Neuron (in vitro differentiated cells): ENCODE data around the gene HAL.
A peak's percentile ranks its signal among the peaks of the same experiment; 100 is the strongest.

Source experiments
- H2AFZ ChIP-seq: one replicate; pipeline ENCODE4 v1.6.1; 2013; ENCODE audit warnings: low read depth, mild to moderate bottlenecking, inconsistent platforms, low read length, moderate library complexity
- H3K27me3 ChIP-seq: one replicate; pipeline ENCODE4 v1.6.1; 2013; ENCODE audit warnings: low read length; ENCODE audit not compliant: insufficient read depth
- H3K36me3 ChIP-seq: one replicate; pipeline ENCODE4 v1.6.1; 2013; ENCODE audit warnings: low read length; ENCODE audit not compliant: insufficient read depth
- H3K4me1 ChIP-seq: one replicate; pipeline ENCODE4 v1.6.1; 2013; ENCODE audit warnings: low read length; ENCODE audit not compliant: insufficient read depth
- H3K4me3 ChIP-seq: 2 replicates; pipeline ENCODE4 v1.5.1; 2013; ENCODE audit warnings: mild to moderate bottlenecking, low read length, moderate library complexity
- H3K9me3 ChIP-seq: one replicate; pipeline ENCODE4 v1.6.1; 2013; ENCODE audit warnings: low read length

Gene HAL

GRCh38 chr12:95956557-95957145 is 39.5 kb downstream of the HAL start:
- Histone ChIP-seq H3K4me3 (no peak overlapping the region), H3K36me3 (no peaks in the 10 kb centered on the region)

DNA sequence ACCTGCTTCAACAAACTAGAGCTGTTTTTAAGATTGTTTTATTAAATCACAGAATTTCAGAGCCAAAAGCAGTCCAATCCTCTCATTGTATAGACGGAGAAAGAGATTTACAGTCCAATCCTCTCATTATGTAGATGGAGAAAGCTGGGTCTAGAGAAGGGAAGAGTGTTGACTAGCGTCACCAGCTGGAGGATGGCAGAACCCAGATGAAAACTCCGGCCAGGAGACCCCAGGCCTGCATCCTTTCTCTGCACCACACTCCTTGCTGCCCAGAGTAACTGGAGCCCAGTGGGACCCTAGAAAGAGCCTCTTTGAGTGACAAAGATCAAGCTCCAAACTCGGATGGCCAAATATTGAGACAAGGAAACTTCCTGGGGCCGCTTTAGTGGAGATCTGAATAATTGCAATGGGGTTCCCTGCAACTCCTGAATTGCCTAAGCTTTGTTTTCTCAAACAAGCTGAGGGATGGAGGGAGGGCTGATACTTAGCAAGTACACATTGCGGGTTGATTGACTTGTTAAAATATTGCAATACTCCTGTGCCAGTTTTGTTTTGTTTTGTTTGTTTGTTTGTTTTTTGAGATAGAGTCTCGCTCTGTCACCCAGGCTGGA is 40.5 kb downstream of the HAL start:
- Histone ChIP-seq H3K4me3 (no peak overlapping the region), H3K9me3 (no peaks in the 10 kb centered on the region), H3K27me3 (peaks cover 12% of the 10 kb centered on the region), H3K4me1 (no peaks in the 10 kb centered on the region), H3K36me3 (no peaks in the 10 kb centered on the region), H2AFZ (no peak overlapping the region)

More at GRCh38 chr12:95956557-95957145, 39.5 kb downstream of the HAL start:
- Histone ChIP-seq H3K27me3 (peaks cover 12% of the 10 kb centered on the region), H3K9me3 (no peaks in the 10 kb centered on the region), H3K4me1 (no peaks in the 10 kb centered on the region), H2AFZ (no peak overlapping the region)

GRCh38 chr12:95953000-95953399 is 43.1 kb downstream of the HAL start:
- H3K4me1 ChIP-seq: no peaks in the 10 kb centered on the region
- peaks cover 15% of the 10 kb centered on the region for H3K27me3 ChIP-seq
- no peaks in the 10 kb centered on the region for H3K9me3 ChIP-seq

GRCh38 chr12:95951515-95951914 is 44.6 kb downstream of the HAL start:
- no peak overlapping the region for H2AFZ ChIP-seq
- no peaks in the 10 kb centered on the region for H3K4me1 ChIP-seq
- no peaks in the 10 kb centered on the region for H3K9me3 ChIP-seq
- H3K4me3 ChIP-seq: no peak overlapping the region
- H3K27me3 ChIP-seq: peaks cover 5% of the 10 kb centered on the region
- no peaks in the 10 kb centered on the region for H3K36me3 ChIP-seq

More at GRCh38 chr12:95953000-95953399, 43.1 kb downstream of the HAL start:
- H3K4me3 ChIP-seq: no peak overlapping the region
- H2AFZ ChIP-seq: no peak overlapping the region
- no peaks in the 10 kb centered on the region for H3K36me3 ChIP-seq

DNA sequence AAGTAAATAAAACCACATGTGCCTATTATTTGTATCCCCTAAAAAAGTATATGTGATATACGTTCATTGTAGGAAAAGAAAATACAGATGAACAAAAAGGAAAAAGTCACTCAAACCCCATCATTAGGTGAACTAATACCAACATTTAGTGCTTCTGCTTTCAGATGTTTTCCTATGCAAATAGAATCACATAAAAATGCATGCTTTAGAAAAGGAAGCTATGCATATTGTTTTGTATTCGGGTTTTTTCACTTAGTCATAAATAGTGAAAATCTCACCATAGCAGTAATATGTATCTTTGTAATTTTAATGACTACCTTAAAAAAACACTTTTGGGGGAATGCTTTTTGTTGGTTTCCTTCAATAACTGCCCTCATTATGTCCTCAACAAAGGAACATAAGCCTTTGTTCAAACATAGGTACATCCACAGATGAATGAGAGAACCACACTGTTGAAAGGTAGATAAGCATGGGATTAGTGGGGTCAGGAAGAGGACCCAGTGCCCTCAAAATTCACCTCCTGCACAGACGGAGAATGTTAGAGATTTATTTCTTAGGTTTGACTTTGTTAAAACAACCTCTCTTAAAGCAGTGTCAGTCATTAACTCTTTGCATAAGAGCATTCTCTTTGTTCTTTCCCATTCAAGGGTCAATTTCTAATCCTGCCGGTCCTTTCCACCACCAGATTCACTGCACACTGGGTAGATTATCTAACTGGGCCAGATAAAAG is 46.5 kb downstream of the HAL start:
- Histone ChIP-seq H3K36me3 (no peaks in the 10 kb centered on the region), H2AFZ (no peak overlapping the region), H3K4me1 (no peaks in the 10 kb centered on the region), H3K27me3 (peaks cover 2% of the 10 kb centered on the region), H3K4me3 (no peak overlapping the region), H3K9me3 (no peaks in the 10 kb centered on the region)

DNA sequence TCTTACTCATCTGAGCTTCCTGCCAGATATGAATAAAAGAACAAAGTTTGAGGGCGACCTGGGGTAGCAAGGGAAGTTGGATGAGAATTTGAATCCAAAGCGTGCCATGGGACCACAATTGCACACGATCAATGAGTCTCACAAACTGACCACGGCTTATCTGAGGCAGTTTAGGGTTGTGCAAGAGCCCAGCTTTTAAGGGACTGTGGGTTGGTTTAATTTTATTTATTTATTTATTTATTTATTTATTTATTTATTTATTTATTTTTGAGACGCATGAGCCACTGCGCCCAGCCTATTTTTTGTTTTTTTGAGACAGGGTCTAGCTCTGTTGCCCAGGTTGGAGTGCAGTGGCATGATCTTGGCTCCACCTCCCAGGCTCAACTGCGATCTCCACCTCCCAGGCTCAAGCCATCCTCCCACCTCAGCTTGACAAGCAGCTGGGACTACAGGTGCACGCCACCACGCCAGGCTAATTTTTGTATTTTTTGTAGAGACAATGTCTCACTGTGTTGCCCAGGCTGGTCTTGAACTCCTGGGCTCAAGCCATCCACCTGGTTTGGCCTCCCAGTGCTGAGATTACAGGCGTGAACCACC is 51.9 kb downstream of the HAL start:
- no peaks in the 10 kb centered on the region for H3K9me3 ChIP-seq
- no peak overlapping the region for H3K4me3 ChIP-seq
- no peaks in the 10 kb centered on the region for H3K36me3 ChIP-seq
- peaks cover 6% of the 10 kb centered on the region for H3K4me1 ChIP-seq
- no peak overlapping the region for H2AFZ ChIP-seq
- peaks cover 14% of the 10 kb centered on the region for H3K27me3 ChIP-seq

GRCh38 chr12:95943330-95943842 is 52.8 kb downstream of the HAL start, which contains the start of gene AMDHD1:
TSS of gene AMDHD1 (plus strand) at chr12:95943331. CDS start at chr12:95943399, 68 bp downstream.
- Histone ChIP-seq H3K4me1 (peaks cover 6% of the 10 kb centered on the region), H2AFZ (peak within 1 kb of the TSS; percentile 74), H3K27me3 (peaks cover 14% of the 10 kb centered on the region), H3K4me3 (peak within 1 kb of the TSS; percentile 66), H3K36me3 (no peaks in the 10 kb centered on the region), H3K9me3 (no peaks in the 10 kb centered on the region)

DNA sequence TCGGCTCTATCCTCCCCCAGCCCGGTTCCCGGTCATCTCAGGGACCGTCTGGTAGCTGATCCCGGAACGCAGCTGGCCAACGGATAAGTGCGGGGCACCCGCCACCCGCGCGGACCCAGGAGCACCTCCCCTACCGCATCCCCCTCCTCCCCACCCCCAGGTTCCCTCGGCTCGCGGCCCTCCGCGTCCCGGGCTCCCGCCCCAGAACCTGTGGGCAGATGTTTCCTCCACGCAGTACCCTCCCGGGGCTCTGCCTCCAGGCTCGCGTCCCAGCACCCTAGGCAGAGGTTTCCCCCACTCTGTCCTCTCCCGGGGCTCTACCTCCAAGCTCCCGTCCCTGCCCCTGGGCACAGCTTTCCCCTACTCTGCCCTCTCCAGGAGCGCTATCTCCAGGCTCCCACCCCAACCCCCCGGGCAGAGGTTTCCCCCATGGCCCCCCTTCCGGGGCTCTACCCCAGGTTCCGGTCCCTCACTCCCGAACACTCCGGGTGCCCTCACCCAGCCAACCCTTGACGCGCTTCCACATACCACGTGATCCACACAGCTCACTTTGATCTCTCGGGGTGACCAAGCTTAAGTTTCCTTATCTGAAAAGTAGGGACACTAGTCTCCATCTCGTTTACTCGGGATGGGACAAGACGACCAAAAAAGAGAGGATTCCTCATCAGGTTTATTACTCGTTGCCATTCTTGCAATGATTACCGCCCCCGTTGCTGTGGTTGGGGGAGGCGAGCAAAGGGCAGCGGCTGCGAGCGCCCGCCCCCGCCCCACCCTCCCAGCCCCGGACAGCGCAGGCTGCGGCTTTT is 53.4 kb downstream of the HAL start, which contains the start of gene CCDC38:
Gene CCDC38, minus strand, starts transcription at position 91 of the 806 bp plus-strand sequence. CDS start 6,105 bp downstream, outside the sequence.
- Histone ChIP-seq H3K27me3 (peaks cover 14% of the 10 kb centered on the region), H2AFZ (peak within 1 kb of the TSS; percentile 74), H3K9me3 (no peaks in the 10 kb centered on the region), H3K4me3 (peak within 1 kb of the TSS; percentile 66), H3K4me1 (peaks cover 6% of the 10 kb centered on the region), H3K36me3 (no peaks in the 10 kb centered on the region)

DNA sequence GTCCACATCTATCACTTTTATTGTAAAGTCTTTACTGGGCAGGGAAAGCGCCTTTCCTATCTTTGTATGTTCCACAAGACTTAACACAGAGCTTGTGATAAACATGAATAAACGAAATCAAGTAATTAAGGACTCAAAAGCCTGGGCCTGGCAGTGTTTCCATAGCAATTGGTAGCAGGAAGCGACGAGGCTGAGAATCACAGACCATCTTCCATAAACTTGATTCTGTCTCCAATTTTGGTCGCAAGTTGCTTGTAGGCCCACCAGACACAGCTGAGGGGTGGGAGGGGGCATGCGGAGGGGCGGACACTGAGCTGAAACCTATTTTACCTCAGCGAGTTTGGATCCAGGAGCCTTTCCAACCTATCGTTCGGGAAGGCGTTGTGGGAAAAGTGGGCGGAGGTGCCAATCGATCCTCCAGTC is 54.0 kb downstream of the HAL start:
- no peaks in the 10 kb centered on the region for H3K9me3 ChIP-seq
- peak overlapping the region; percentile 74 for H2AFZ ChIP-seq
- H3K36me3 ChIP-seq: no peaks in the 10 kb centered on the region
- peak overlapping the region; percentile 66 for H3K4me3 ChIP-seq
- H3K4me1 ChIP-seq: peaks cover 6% of the 10 kb centered on the region
- H3K27me3 ChIP-seq: peaks cover 17% of the 10 kb centered on the region

- Histone ChIP-seq H2AFZ (no peak overlapping the region), H3K9me3 (no peaks in the 10 kb centered on the region), H3K36me3 (no peaks in the 10 kb centered on the region), H3K4me1 (peaks cover 6% of the 10 kb centered on the region), H3K4me3 (no peak overlapping the region), H3K27me3 (peaks cover 20% of the 10 kb centered on the region)
Observed at GRCh38 chr12:95940514-95940913, 55.6 kb downstream of the HAL start.
